T-cell (primary cell): Measurements from ENCODE around the gene L3MBTL1. TPM values are rescaled to one million over a fixed set of nuclear protein-coding genes. Genes with fewer than 3 reads are reported as not detected.

Experiments used
- ATAC-seq, 4 experiments: fragments of 200-7000 bp in 3 of 4; fragments of 150-1000 bp in 1 of 4; cut with Tn5 transposase; replicated peaks in 1 of 4; 1 replicate in 3 of 4; 2 replicates in 1 of 4; pipeline ENCODE4 v1.10.0; 2021; ENCODE audit warnings: moderate library complexity in 3 of 4, mild to moderate bottlenecking in 2 of 4, moderate number of reproducible peaks in 1 of 4
- CTCF ChIA-PET, 2 donors: fragments of 300-600 bp; sonication (Branson Sonifier 250); formaldehyde crosslinking; loops; one replicate each; lab custom pipeline; 2022; ENCODE audit warnings: antibody characterized with exemption in 2 of 2; lab: Charles Lee
- POLR2A ChIA-PET, 2 donors: fragments of 300-600 bp; sonication (Branson Sonifier 250); formaldehyde crosslinking; loops; one replicate each; lab custom pipeline; 2022; ENCODE audit warnings: antibody characterized with exemption in 2 of 2; lab: Charles Lee
- DNase-seq, 35 experiments: peaks; one replicate each; pipeline versions ENCODE4 v3.0.0 to v3.0.0-alpha.2; 2013 to 2023
- H3K27ac ChIP-seq: one replicate; pipeline ENCODE4 v1.5.1; 2013; ENCODE audit warnings: low read length
- H3K27me3 ChIP-seq, 2 experiments: replicated peaks in 1 of 2; 1 replicate in 1 of 2; 2 replicates in 1 of 2; pipeline versions ENCODE4 v1.6.1 to v1.7.0; 2013; ENCODE audit warnings: low read length in 1 of 2, mixed read lengths in 1 of 2; ENCODE audit not compliant: control insufficient read depth in 2 of 2, insufficient read depth in 2 of 2; ENCODE audit errors: extremely low read depth in 1 of 2
- H3K36me3 ChIP-seq, 2 donors: 1 replicate in 1 of 2; 2 replicates in 1 of 2; pipeline versions ENCODE4 v1.6.1 to v1.7.0; 2013; ENCODE audit warnings: low read length in 1 of 2; ENCODE audit not compliant: control insufficient read depth in 2 of 2, insufficient read depth in 1 of 2; ENCODE audit errors: extremely low read depth in 1 of 2
- H3K4me1 ChIP-seq, 2 experiments: 1 replicate in 1 of 2; 2 replicates in 1 of 2; pipeline versions ENCODE4 v1.6.1 to v1.7.0; 2013; ENCODE audit warnings: low read length in 2 of 2, mixed read lengths in 1 of 2; ENCODE audit not compliant: insufficient read depth in 2 of 2, control insufficient read depth in 1 of 2; ENCODE audit errors: extremely low read depth in 1 of 2
- H3K4me3 ChIP-seq, 2 donors: 1 replicate in 1 of 2; 2 replicates in 1 of 2; pipeline versions ENCODE4 v1.5.1 to v1.7.0; 2013; ENCODE audit warnings: mild to moderate bottlenecking in 2 of 2, low read length in 1 of 2, moderate library complexity in 1 of 2; ENCODE audit not compliant: control insufficient read depth in 1 of 2; ENCODE audit errors: extremely low read depth in 1 of 2
- H3K9me3 ChIP-seq: 2 replicates; pipeline ENCODE4 v1.7.0; 2013
- H3K27ac Mint-ChIP-seq, 2 donors: one replicate each; pipeline ENCODE4 v1.8.0; 2020 to 2021; ENCODE audit warnings: mild to moderate bottlenecking in 2 of 2, mixed read lengths in 2 of 2
- H3K27me3 Mint-ChIP-seq, 2 donors: one replicate each; pipeline ENCODE4 v1.8.0; 2021 to 2022; ENCODE audit warnings: mixed read lengths in 2 of 2
- H3K36me3 Mint-ChIP-seq: one replicate; pipeline ENCODE4 v1.8.0; 2021; ENCODE audit warnings: mixed read lengths
- H3K4me1 Mint-ChIP-seq, 3 donors: one replicate each; pipeline ENCODE4 v1.8.0; 2020 to 2022; ENCODE audit warnings: mixed read lengths in 3 of 3, mild to moderate bottlenecking in 1 of 3
- H3K4me3 Mint-ChIP-seq, 3 donors: one replicate each; pipeline ENCODE4 v1.8.0; 2020 to 2022; ENCODE audit warnings: mild to moderate bottlenecking in 3 of 3, mixed read lengths in 3 of 3, moderate library complexity in 3 of 3
- H3K9me3 Mint-ChIP-seq, 3 donors: one replicate each; pipeline ENCODE4 v1.8.0; 2020 to 2022; ENCODE audit warnings: mixed read lengths in 3 of 3
- WGBS: methylation state at CpG from one replicate; pipeline ENCODE4 v1.1.5; 2013; ENCODE audit warnings: missing lambda C conversion rate; ENCODE audit not compliant: insufficient coverage; 5-methylcytosine and 5-hydroxymethylcytosine counted together
- total RNA-seq, 35 experiments: library from RNA in 6 of 35; stranded (reverse) in 6 of 35; fragments of 120-200 nt in 1 of 35; gene quantifications; one replicate each; pipeline versions ENCODE4 v1.2.1 to v1.2.4 and lab custom pipeline; 2013 to 2026

The L3MBTL1 gene
- total RNA-seq, 5 donors from 2014 or later (not counting 1 experiment from before 2014, with no cell fraction given): 15.5 to 20.1 (median 16.1) TPM

DNA sequence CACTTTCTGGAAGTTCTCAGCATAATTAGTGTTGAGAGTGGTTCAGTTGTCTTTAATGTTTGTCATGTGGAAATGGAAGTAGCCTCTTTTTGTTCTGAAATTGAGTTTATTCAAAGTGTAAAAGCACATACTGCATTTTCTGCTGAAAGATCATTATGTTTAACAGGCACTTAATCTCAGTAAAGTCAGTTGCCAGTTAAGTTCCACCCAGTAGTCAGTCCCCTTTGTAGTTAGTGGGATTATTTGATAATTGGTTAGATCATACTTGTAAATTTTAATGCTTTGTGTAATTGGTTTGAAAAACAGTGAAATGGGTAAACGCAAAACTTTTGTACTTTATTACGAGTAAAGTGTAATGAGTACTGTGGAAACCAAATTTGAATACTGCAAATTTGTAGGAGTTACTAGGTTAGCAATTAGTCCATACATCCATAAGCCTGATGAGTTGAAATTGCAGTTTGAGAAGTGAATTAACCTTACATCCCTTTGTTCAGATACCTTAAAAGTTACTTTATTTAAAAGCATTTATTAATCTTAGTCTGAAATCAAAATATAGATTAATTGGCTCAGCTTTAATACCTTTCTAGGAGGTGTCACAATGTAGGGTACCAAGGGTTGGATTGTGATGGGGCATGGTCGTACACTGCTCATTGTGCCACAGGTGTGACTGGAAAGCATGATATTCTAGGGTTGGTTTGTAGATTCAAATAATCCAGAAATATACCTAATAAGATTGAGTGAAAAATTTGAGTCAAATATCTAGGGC lies 45.4 kb upstream of the L3MBTL1 start:
- Histone ChIP-seq H3K36me3 (peaks cover 16 to 74% of the 10 kb centered on the region in 2 donors), H3K27me3 (no peaks in the 10 kb centered on the region), H3K4me3 (no peak overlapping the region), H3K4me1 (peaks cover 10 to 16% of the 10 kb centered on the region in 2 experiments), H3K9me3 (no peaks in the 10 kb centered on the region), H3K27ac (no peak overlapping the region)
- no peaks in the 10 kb centered on the region for H3K9me3 Mint-ChIP-seq
- ChIA-PET POLR2A (interaction anchor here in 1 of 2 donors (0.7 kb wide), 1 partner anchor 970 kb away, joined by 12 read pairs; no protein-coding TSS in a partner anchor), CTCF (interaction anchor here in 1 of 2 donors (0.6 to 1.2 kb wide), 2 partner anchors 12 to 133 kb away, joined by 4 read pairs; no protein-coding TSS in a partner anchor)
- no peak for ATAC-seq
- peaks cover 47 to 53% (median 50%) of the 10 kb centered on the region in 3 donors for H3K4me1 Mint-ChIP-seq
- H3K27me3 Mint-ChIP-seq: no peaks in the 10 kb centered on the region
- no peak for DNase-seq
- peaks cover 59% of the 10 kb centered on the region for H3K36me3 Mint-ChIP-seq
- no CpG with 5 or more reads among the region's 3 CpGs for WGBS
- peak overlapping the region in 1 of 3 donors; percentile 3 for H3K4me3 Mint-ChIP-seq
- H3K27ac Mint-ChIP-seq: peak overlapping the region in 1 of 2 donors; percentile 15

- peaks cover 61% of the 10 kb centered on the region for H3K36me3 Mint-ChIP-seq
- H3K9me3 ChIP-seq: no peaks in the 10 kb centered on the region
- no peak overlapping the region for H3K4me3 ChIP-seq
- POLR2A ChIA-PET: no interaction called here
- H3K4me1 ChIP-seq: peaks cover 9 to 16% of the 10 kb centered on the region in 2 experiments
- H3K36me3 ChIP-seq: peaks cover 16 to 79% of the 10 kb centered on the region in 2 donors
- H3K4me3 Mint-ChIP-seq: no peak overlapping the region
- peaks cover 47 to 51% (median 50%) of the 10 kb centered on the region in 3 donors for H3K4me1 Mint-ChIP-seq
- CTCF ChIA-PET: no interaction called here
- no peak for DNase-seq
- no peaks in the 10 kb centered on the region for H3K27me3 ChIP-seq
- H3K27ac Mint-ChIP-seq: no peak overlapping the region
- H3K27me3 Mint-ChIP-seq: no peaks in the 10 kb centered on the region
- no peak overlapping the region for H3K27ac ChIP-seq
- ATAC-seq: no peak
- no peaks in the 10 kb centered on the region for H3K9me3 Mint-ChIP-seq
- 100% methylated on average over 1 of the region's 4 CpGs for WGBS
Observed at GRCh38 chr20:43462660-43463526, 44.6 kb upstream of the L3MBTL1 start.

GRCh38 chr20:43463527-43464218 lies 43.8 kb upstream of the L3MBTL1 start:
- no peaks in the 10 kb centered on the region for H3K9me3 Mint-ChIP-seq
- H3K36me3 Mint-ChIP-seq: peaks cover 61% of the 10 kb centered on the region
- H3K4me3 Mint-ChIP-seq: no peak overlapping the region
- no peak overlapping the region for H3K4me3 ChIP-seq
- no peaks in the 10 kb centered on the region for H3K27me3 ChIP-seq
- no peaks in the 10 kb centered on the region for H3K9me3 ChIP-seq
- H3K36me3 ChIP-seq: peaks cover 16 to 83% of the 10 kb centered on the region in 2 donors
- no peak for ATAC-seq
- ChIA-PET CTCF (no interaction called here), POLR2A (no interaction called here)
- WGBS: 80% methylated on average over 1 of the region's 3 CpGs
- H3K27ac Mint-ChIP-seq: no peak overlapping the region
- no peak overlapping the region for H3K27ac ChIP-seq
- peaks cover 47 to 51% (median 50%) of the 10 kb centered on the region in 3 donors for H3K4me1 Mint-ChIP-seq
- no peak for DNase-seq
- H3K27me3 Mint-ChIP-seq: no peaks in the 10 kb centered on the region
- H3K4me1 ChIP-seq: peaks cover 6 to 16% of the 10 kb centered on the region in 2 experiments

DNA sequence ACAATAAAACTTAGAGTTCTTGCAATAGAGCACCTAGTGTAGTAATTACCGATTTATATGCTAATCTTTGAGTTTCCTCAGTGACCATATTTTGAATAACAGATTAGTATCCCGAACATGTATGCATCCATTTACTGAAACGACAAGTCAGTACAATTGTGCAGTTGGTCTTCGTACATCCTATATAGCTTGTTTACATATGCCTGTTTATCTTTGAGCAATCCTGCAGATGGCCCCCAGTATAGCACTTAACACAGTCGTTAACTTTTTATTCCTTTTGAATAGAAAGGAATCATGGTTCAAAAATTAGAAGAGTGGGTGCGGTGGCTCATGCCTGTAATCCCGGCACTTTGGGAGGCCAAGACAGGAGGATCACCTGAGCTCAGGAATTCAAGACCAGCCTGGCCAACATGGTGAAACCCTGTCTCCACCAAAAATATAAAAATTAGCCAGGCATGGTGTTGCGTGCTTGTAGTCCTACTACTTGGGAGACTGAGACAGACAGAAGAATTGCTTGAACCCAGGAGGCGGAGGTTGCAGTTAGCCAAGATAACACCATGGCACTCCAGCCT lies 43.2 kb upstream of the L3MBTL1 start:
- H3K4me3 Mint-ChIP-seq: no peak overlapping the region
- Histone ChIP-seq H3K9me3 (no peaks in the 10 kb centered on the region), H3K4me3 (no peak overlapping the region), H3K27me3 (no peaks in the 10 kb centered on the region), H3K4me1 (peaks cover 2 to 12% of the 10 kb centered on the region in 2 experiments), H3K27ac (no peak overlapping the region), H3K36me3 (peaks cover 16 to 79% of the 10 kb centered on the region in 2 donors)
- 97% methylated on average over 5 of the region's 9 CpGs for WGBS
- no peaks in the 10 kb centered on the region for H3K27me3 Mint-ChIP-seq
- no peaks in the 10 kb centered on the region for H3K9me3 Mint-ChIP-seq
- no peak for ATAC-seq
- peaks cover 62% of the 10 kb centered on the region for H3K36me3 Mint-ChIP-seq
- DNase-seq: no peak
- ChIA-PET CTCF (no interaction called here), POLR2A (interaction anchor here in 1 of 2 donors (0.6 kb wide), 1 partner anchor 1496 kb away, joined by 9 read pairs; the partner anchor contains the start of gene TOMM34)
- H3K27ac Mint-ChIP-seq: no peak overlapping the region
- H3K4me1 Mint-ChIP-seq: peaks cover 41 to 45% (median 44%) of the 10 kb centered on the region in 3 donors

GRCh38 chr20:43465625-43465943 lies 41.9 kb upstream of the L3MBTL1 start:
- H3K27me3 ChIP-seq: no peaks in the 10 kb centered on the region
- peaks cover 0 to 8% of the 10 kb centered on the region in 2 experiments for H3K4me1 ChIP-seq
- Mint-ChIP-seq H3K27me3 (no peaks in the 10 kb centered on the region), H3K27ac (no peak overlapping the region), H3K9me3 (no peaks in the 10 kb centered on the region), H3K4me1 (peaks cover 29 to 33% (median 31%) of the 10 kb centered on the region in 3 donors), H3K4me3 (no peak overlapping the region), H3K36me3 (peaks cover 61% of the 10 kb centered on the region)
- ChIA-PET POLR2A (interaction anchor here in 1 of 2 donors (0.6 kb wide), 1 partner anchor 731 kb away, joined by 5 read pairs; no protein-coding TSS in a partner anchor), CTCF (interaction anchor here in 1 of 2 donors (1.5 to 2.0 kb wide), 2 partner anchors 9 to 16 kb away, joined by 3 to 6 read pairs; no protein-coding TSS in a partner anchor)
- ATAC-seq: no peak
- H3K27ac ChIP-seq: no peak overlapping the region
- no CpG with 5 or more reads among the region's 2 CpGs for WGBS
- H3K36me3 ChIP-seq: peaks cover 16 to 73% of the 10 kb centered on the region in 2 donors
- H3K4me3 ChIP-seq: no peak overlapping the region
- no peaks in the 10 kb centered on the region for H3K9me3 ChIP-seq
- DNase-seq: no peak
